ENCODE results near the gene CLPTM1L.
"Not testable (repeated sequence)": the region's sequence is repeated elsewhere in the genome, so short reads cannot be mapped to it uniquely, and the experiment has no call there.

The CLPTM1L gene

GRCh38 chr5:1380910-1381309 is 36.0 kb upstream of the CLPTM1L start:
- no peak for DNase-seq (ENCODE audit: low spot score)

DNA sequence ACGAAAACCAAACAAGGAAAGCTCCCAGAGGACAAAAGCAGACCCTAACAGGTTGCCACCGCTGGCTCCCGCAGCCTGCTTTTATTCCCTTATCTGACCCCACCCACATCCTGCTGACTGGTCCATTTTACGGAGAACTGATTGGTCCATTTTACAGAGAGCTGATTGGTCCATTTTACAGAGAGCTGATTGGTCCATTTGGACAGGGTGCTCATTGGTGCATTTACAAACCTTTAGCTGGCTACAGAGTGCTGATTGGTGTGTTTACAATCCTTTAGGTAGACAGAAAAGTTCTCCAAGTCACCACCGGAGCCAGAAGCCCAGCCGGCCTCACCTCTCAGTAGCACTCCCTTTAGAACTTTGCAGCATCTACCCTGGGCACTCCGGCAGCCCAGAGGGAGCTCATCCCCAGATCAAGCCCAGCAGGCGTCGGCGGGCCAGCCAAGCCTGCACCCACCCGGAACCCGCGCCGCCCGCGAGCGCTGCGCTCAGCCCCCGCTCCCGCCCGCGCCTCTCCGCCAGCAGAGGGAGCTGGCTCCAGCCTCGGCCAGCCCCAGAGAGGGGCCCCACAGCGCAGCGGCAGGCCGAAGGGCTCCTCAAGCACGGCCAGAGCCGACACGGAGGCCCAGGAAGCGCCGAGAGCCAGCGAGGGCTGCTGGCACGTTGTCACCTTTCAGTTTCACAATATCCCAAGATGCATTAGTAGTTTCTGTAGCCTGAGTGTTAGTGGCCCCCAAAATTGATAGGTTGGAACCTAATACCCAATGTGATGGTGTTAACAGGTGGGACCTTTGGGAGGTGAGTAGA is 35.3 kb upstream of the CLPTM1L start:
- DNase-seq (ENCODE audit: low spot score): no peak

- DNase-seq (ENCODE audit: low spot score): no peak
Measured at GRCh38 chr5:1378866-1379659, 34.2 kb upstream of the CLPTM1L start.

GRCh38 chr5:1378096-1378495 is 33.2 kb upstream of the CLPTM1L start:
- DNase-seq (ENCODE audit: low spot score): no peak

- peak; percentile 71 for DNase-seq (ENCODE audit: low spot score)
Measured at GRCh38 chr5:1376981-1377380, 32.1 kb upstream of the CLPTM1L start.

- no peak for DNase-seq (ENCODE audit: low spot score)
Measured at GRCh38 chr5:1375871-1376810, 31.2 kb upstream of the CLPTM1L start.

DNA sequence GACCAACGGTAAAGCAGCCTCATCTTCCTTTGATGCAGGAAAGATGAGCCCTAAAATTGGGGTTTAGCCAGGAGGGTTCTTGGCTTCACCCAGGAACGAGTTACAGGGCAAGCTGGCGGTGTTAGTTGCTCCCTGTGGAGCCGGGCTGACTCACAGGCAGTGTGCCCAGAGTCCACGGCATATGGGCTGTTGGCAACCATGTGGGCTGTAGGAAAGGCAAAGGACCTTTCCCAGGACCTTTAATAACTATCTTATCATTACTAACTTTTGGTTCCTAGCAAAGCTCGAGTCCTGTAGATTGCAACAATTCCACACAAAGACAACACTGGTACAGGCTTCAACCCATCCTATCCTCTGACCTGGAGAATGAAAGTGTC is 29.8 kb upstream of the CLPTM1L start:
- DNase-seq (ENCODE audit: low spot score): peak; percentile 96

DNA sequence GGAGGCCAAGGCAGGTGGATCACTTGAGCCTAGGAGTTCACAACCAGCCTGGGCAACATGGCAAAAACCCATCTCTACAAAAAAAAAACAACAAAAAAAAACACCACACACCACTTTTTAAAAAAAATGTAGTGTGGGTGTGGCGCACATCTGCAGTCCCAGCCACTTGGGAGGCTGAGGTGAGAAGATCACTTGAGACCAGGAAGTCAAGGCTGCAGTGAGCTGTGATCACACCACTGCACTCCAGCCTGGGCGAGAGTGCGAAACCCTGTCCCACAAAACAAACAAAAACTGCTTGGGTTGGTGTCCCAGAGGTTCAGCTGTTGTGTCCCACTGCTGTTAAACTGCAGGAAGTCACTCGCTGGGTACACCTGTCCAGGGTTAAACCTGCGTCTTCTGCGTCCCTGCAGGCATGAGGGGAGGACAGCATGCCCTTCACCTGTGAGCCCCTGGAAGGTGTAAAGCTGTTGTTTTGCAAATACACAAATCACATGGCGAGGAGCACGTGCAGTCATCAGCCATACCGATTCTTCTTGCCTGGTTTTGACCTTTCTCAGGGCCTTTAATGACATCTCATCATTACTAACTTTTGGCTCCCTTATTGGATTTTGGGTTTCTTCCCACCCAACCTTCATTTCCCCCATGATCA is 29.3 kb upstream of the CLPTM1L start:
- DNase-seq (ENCODE audit: low spot score): no peak

GRCh38 chr5:1371972-1372342 is 27.1 kb upstream of the CLPTM1L start:
- not testable (repeated sequence) for DNase-seq (ENCODE audit: low spot score)

DNA sequence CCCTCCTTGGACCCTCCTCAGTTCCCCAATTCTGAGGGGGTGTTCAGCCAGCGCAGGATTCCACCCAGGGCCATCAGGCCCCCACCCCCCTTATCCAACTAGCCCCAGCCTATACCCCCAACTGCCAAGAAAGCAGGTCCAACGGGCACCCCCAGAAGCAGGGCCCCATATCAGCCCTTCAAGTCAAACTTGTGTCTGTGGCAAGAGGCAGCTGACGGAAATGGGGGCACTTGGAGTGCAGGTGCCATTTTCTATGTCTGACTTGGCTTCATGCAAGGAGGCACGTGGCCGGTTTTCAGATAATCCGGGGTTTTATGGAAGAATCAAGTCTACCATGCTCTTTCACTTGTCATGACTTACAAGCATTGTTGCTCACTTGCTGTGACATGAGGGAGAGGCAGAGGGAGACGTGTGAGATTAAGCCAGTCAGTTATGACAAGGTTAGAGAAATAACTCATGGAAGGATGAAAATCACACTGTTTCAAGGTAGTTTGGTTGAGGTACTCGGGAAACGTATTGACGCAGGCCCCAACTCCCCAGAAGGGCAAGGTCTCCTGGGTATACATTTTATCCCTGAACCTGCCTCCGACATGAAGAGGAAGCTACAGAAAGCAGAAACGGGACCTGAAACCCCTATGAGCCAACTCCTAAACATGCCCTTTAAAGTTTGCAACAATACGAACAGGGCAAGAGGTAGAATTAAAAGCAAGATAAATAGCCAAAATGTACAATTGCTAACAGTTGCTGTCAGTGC is 26.5 kb upstream of the CLPTM1L start:
- no peak for DNase-seq (ENCODE audit: low spot score)

DNA sequence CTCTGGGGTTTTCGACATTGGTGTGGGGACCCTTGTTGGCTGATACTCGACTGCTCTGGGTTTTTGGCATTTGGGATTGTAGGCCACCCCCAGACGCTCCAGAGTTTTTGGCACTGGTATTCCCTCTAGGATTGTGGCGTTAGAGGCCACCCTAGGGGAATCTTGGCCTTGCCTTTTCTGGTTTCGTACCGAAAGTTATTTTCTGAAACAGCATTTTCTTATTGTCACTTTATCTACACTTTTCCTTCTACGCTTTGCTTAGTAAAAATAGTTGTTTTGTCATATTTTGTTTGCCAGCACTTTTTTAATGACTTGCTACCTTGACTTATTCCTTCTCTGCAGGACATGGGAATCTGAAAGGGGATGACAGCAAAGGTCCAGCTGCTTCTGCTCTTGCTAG is 25.1 kb upstream of the CLPTM1L start:
- DNase-seq (ENCODE audit: low spot score): no peak

- no peak for DNase-seq (ENCODE audit: low spot score)
Measured at GRCh38 chr5:1368756-1369155, 23.9 kb upstream of the CLPTM1L start.

- DNase-seq (ENCODE audit: low spot score): no peak
Measured at GRCh38 chr5:1368236-1368635, 23.3 kb upstream of the CLPTM1L start.

DNA sequence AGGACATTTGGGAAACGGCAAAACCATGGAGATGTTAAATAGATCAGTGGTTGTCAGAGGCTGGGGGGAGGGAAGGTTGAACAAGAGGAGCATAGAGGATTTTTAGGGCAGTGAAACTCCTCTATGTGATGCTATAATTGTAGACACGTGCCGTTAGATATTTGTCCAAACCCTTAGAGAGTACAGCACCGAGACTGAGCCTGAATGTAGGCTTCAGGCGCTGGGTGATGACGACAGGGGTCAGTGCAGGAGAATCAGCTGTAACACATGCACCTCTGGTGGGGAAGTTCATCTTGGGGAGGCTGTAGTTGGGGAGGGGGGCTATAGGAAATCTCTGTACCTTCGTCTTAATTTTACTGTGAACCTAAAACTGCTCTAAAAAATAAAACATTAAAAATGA is 22.2 kb upstream of the CLPTM1L start:
- DNase-seq (ENCODE audit: low spot score): no peak

GRCh38 chr5:1366514-1366913 is 21.6 kb upstream of the CLPTM1L start:
- no peak for DNase-seq (ENCODE audit: low spot score)

DNA sequence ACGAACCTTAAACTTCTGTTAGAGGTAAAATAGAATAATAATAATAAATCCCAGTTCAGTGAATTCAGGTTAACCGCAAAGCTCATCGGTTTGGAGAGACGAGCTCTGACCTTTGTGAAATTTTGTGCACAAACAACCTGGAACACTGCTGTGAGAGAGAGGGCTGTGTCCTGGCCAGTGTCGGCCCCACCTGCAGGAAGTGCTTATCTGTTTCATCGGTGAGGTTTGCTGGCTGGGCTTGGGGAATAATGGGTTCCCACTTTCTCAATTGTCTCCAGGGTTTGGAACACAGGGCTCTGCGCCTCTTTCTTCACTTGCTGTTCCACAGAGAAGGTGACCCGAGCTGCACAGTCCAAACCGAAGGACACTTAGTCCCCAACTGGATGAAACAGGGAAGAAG is 19.3 kb upstream of the CLPTM1L start:
- DNase-seq (ENCODE audit: low spot score): no peak

- DNase-seq (ENCODE audit: low spot score): no peak
Measured at GRCh38 chr5:1363581-1363980, 18.7 kb upstream of the CLPTM1L start.

DNA sequence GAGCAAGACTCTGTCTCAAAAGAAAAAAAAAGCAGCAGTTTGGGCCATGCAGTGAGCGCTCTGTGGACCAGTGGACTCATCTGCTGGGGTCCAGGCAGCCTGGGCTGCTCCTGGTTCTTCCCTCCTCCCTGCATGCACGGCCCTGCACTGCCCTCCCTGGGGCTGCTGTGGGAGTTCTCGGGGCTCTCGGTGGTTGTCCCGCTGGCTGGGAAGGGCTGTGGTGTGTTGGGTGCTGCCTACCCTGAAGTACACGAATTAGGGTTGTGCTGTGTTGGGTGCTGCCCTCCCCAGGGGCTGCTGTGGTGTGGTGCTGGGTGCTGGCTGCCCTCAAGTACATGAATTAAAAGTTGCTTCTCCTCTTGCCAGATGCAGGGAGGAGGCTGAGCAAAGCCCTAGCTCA is 18.3 kb upstream of the CLPTM1L start:
- no peak for DNase-seq (ENCODE audit: low spot score)

DNA sequence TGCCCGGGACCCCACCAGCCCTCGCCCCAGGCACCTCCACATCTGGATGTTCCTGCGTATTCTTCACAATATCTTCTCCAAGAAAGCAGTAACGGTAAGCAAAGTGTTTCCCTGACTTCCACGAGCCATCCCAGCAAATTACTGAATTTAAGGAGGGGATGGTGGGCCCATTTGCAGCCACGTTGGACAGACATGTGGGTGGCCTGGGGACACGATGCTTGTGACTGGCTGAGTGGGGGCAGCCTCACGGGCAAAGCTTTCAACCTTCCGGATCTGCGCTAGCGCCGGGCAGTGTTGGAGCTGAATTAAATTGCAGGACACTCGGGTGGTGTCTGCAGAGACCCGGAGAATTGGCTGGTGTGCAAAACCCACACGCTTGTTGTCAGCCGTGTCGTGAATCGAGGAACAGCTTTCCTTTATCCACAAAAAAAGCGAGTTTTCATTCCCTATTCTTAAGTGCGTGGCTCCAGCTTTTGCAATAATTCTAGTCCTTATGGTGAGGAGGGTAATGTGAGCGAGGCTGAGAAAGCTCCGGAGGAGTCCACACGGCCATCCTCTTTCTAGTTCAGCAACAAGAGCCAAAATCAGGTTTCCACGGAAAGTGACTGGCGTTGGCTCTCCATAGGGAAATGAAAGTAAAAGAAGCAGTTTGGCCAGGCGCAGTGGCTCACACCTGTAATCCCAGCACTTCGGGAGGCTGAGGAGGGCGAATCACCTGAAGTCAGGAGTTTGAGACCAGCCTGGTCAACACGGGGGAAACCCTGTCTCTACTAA is 17.5 kb upstream of the CLPTM1L start:
- DNase-seq (ENCODE audit: low spot score): no peak

DNA sequence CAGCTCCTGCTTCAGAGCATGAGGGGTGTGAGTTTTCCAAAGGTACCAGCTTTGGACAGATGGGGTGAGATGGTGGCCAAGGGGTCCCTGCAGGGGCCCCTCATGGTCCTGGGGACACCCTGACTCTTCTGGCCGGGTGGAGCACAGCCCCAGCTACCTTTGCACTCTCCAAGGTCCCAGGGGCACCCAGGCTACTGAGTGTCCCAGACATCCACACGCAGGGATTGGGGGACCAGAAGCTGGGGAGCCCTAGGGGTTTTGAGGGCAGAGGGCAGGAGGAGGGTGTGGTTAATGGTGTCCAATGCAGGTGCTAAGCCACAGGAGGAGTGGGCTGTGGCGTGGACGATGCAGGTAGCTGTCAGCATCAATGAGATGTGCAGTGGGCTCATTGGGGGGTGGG is 16.0 kb upstream of the CLPTM1L start:
- DNase-seq (ENCODE audit: low spot score): no peak
